HFF-Myc (cell line): ENCODE results near the gene ARL5A.
A peak's percentile ranks its signal among the peaks of the same experiment; 100 is the strongest.

Experiments
- DNase-seq: peaks from one replicate; pipeline ENCODE4 v3.0.0-alpha.2; 2011; ENCODE audit warnings: low read depth; ENCODE audit errors: extremely low read depth
- H3K4me3 ChIP-seq: replicated peaks from 2 replicates; pipeline ENCODE4 v1.5.1; 2011; ENCODE audit warnings: low read depth, mild to moderate bottlenecking, control low read depth, low read length
- TF ChIP-seq, protein P1 (sequence below): IDR thresholded peaks from 2 replicates; pipeline ENCODE4 v1.5.1; 2012; ENCODE audit warnings: mild to moderate bottlenecking, low read depth, low read length, control low read depth; ENCODE audit errors: missing control alignments

ARL5A gene

DNA sequence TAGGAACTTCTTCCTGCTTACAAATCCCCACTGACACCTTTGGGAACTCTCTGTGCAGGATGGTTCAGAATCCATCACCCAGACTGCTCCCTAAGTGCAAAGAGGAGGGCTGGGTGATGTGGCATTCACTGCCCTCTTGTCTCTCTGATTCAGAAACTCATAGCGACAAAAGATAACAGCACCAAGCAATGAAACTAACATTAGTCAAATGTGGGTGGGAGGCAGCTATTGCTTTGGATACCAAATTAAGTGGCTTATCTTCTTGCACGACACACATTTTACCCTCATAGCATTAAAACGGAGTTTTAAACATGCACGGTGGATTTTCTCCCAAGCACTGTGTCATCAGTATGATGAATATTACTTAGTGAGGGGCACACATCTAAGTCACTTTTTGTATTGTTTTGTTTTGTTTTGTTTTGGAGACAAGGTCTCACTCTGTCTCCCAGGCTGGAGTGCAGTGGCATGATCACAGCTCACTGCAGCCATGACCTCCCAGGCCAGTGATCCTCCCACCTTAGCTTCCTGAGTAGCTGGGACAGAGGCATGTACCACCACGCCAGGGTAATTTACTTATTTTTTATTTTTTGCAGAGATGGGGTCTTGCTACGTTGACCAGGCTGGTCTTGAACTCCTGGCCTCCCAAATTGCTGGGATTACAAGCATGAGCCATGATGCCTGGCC is 53.0 kb downstream of the ARL5A start:
- H3K4me3 ChIP-seq, result no peak overlapping the region
- TF ChIP-seq, protein P1, sequence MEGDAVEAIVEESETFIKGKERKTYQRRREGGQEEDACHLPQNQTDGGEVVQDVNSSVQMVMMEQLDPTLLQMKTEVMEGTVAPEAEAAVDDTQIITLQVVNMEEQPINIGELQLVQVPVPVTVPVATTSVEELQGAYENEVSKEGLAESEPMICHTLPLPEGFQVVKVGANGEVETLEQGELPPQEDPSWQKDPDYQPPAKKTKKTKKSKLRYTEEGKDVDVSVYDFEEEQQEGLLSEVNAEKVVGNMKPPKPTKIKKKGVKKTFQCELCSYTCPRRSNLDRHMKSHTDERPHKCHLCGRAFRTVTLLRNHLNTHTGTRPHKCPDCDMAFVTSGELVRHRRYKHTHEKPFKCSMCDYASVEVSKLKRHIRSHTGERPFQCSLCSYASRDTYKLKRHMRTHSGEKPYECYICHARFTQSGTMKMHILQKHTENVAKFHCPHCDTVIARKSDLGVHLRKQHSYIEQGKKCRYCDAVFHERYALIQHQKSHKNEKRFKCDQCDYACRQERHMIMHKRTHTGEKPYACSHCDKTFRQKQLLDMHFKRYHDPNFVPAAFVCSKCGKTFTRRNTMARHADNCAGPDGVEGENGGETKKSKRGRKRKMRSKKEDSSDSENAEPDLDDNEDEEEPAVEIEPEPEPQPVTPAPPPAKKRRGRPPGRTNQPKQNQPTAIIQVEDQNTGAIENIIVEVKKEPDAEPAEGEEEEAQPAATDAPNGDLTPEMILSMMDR, result no peak
- DNase-seq, result no peak

DNA sequence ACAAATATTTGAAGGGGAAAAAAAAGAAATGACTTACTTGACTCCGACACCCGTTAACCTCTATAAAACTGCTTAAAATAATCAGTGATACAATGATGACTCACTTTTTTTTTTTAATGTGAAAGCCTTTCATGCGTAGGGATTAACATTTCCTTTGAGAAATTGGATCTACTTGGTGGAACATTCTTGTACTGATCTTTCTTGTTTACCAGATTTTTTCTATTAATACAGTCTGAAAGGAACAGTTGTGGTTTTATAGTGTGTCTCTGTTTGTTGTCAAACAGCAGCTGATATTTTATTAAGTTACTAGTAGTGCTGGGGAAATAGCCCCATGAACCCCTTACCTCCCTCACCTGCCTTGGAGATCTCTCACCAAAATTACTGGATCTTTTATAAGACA is 53.7 kb downstream of the ARL5A start:
- TF ChIP-seq, protein P1, result no peak
- H3K4me3 ChIP-seq, result no peak overlapping the region
- peak; percentile 44 for DNase-seq

DNA sequence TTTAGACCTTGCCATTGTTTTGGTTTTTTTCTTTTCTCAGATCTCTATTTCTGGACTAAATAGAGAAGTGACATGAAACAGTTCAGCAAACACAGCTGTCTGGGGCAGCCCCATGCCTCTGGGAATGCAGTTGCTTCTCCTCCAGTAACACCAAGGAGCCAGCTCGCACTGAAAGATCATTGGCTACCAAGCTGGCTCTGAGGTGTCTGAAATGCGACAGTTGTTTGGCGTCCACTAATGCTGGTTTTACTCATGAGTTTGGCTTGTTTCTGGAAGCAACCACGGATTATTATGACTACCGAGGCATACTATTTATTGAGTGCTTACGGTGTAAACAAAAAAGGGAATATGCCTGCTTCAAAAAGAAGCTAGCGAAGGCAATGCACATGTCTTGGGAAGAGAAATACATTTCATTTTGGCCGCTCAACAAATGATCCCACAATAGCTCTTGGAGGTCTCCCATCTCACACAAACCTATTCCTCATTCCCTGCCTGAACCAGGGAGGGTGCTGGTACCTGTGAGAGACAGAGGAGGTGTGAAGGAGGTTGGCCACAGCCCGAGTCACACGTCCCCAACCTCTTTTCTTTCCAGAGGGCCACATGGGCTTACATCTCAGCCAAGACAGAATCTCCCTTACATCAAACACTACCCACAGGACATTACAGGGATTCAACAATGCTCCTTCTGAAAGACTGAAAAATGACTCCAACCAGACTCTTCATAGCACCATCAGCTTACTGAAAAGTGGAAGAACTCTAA is 56.4 kb downstream of the ARL5A start:
- TF ChIP-seq, protein P1, result no peak
- H3K4me3 ChIP-seq, result no peak overlapping the region
- peak; percentile 41 for DNase-seq

DNA sequence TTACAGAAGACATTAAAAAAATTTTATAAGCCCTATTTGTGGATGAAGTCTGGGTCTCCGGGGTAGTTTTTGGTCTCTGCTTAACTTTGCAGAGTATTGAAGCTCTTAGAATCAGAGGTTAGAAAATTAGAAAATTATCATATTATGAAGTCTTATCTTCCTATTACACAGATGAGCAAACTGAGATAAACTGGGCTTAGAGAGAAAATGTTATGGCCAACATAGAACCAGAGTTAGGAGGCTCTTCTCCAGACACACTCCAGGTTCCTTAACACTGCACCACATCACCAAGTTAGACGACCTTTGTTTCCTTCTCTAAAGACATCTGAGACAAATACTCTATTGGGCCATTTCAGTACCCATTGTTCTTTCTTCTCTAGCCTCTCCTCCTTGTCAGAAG is 57.2 kb downstream of the ARL5A start:
- TF ChIP-seq, protein P1, result no peak
- H3K4me3 ChIP-seq, result no peak overlapping the region
- DNase-seq, result no peak

DNA sequence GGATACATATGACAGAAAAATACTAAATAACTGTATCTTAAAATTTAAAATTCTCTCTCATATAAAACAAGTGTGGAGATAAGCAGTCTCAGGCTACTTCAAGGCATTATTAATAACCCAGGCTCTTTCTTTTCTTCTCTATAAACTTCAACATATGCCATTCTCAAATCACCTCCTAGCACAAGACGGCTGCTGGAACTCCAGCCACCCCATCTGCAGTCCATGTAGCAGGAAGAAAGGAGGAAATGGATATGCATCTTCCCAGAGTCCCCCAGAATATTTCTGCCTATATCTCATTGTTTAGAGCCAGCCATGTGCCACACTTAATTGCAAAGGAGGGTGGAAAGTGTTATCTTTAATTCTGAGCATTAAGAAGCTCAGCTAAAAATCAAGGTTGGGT is 58.6 kb downstream of the ARL5A start:
- TF ChIP-seq, protein P1, result no peak
- no peak for DNase-seq
- H3K4me3 ChIP-seq, result no peak overlapping the region

DNA sequence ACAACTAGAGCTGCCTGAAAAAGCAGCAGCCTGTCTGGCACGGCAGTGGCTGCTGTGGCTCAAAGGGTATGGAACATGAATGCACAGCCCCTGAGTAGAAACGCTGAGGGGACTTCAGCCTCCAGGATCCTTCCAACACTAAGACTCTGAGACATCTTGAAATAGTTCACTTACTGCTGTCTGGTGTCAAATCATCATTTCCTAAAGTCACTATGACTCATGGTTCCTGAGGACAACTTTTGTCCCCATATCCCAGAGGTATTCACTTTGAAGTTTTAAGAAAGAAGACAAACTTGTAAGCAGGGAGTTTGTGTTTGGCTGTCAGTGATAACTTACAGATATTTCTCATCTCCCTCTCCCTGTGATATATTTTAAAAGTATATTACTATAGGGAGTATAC is 60.7 kb downstream of the ARL5A start:
- no peak for DNase-seq
- TF ChIP-seq, protein P1, result no peak
- no peak overlapping the region for H3K4me3 ChIP-seq
